NK-92 (cell line): ENCODE measurements around the gene MFF.

ENCODE experiments used
- DNase-seq: peaks from one replicate; lab custom pipeline; 2025; ENCODE audit not compliant: unreplicated experiment; lab: John Stamatoyannopoulos, UW

Gene MFF

GRCh38 chr2:227324995-227325838, at the start of gene MFF:
Gene MFF (plus strand): TSS chr2:227325251. CDS start chr2:227330666, 5,415 bp downstream.
- DNase-seq = peak; percentile 67

- DNase-seq = no peak
Observed at GRCh38 chr2:227280895-227281294, 44.2 kb upstream of the MFF start.

- DNase-seq = no peak
Observed at GRCh38 chr2:227285741-227286236, 39.3 kb upstream of the MFF start.

- no peak for DNase-seq
Observed at GRCh38 chr2:227287771-227288170, 37.3 kb upstream of the MFF start.

- DNase-seq = no peak
Observed at GRCh38 chr2:227292314-227292713, 32.7 kb upstream of the MFF start.

- DNase-seq = no peak
Observed at GRCh38 chr2:227293531-227293930, 31.5 kb upstream of the MFF start.

GRCh38 chr2:227295806-227296205, 29.2 kb upstream of the MFF start:
- DNase-seq = no peak

- DNase-seq = no peak
Observed at GRCh38 chr2:227296671-227297405, 28.2 kb upstream of the MFF start.

- DNase-seq = no peak
Observed at GRCh38 chr2:227301523-227301922, 23.5 kb upstream of the MFF start.

- no peak for DNase-seq
Observed at GRCh38 chr2:227308784-227309183, 16.3 kb upstream of the MFF start.

GRCh38 chr2:227310756-227311110, 14.3 kb upstream of the MFF start:
- DNase-seq = no peak

- no peak for DNase-seq
Observed at GRCh38 chr2:227311861-227312506, 13.1 kb upstream of the MFF start.

GRCh38 chr2:227312579-227312978, 12.5 kb upstream of the MFF start:
- DNase-seq = no peak

GRCh38 chr2:227313310-227313709, 11.7 kb upstream of the MFF start:
- no peak for DNase-seq

- no peak for DNase-seq
Observed at GRCh38 chr2:227317834-227318233, 7.2 kb upstream of the MFF start.

GRCh38 chr2:227320305-227321094, 4.6 kb upstream of the MFF start:
- no peak for DNase-seq

GRCh38 chr2:227322530-227323205, 2.4 kb upstream of the MFF start:
- DNase-seq = no peak

GRCh38 chr2:227323818-227324217, 1.2 kb upstream of the MFF start:
- DNase-seq = no peak

GRCh38 chr2:227324642-227324994, 433 bp upstream of the MFF start:
- no peak for DNase-seq

GRCh38 chr2:227325839-227326195, 766 bp downstream of the MFF start:
- no peak for DNase-seq

GRCh38 chr2:227326783-227327182, 1.7 kb downstream of the MFF start:
- no peak for DNase-seq
